Thoracic aorta (tissue), 2 donors: Measurements from ENCODE around the gene PAQR7. TPM values are rescaled to one million over a fixed set of nuclear protein-coding genes. Genes with fewer than 3 reads are reported as not detected.

Experiments
- ATAC-seq: fragments of 150-250 bp; one replicate; pipeline ENCODE4 v1.8.0; 2017; ENCODE audit warnings: low read depth; ENCODE audit not compliant: insufficient number of reproducible peaks, low FRiP score
- DNase-seq: peaks from one replicate; pipeline ENCODE4 v3.0.0-alpha.2; 2020; ENCODE audit warnings: low spot score
- H3K27ac ChIP-seq, 2 donors: fragments of 200-600 bp; sonication (generic); 1 replicate in 1 of 2; 2 replicates in 1 of 2; pipeline ENCODE4 v1.5.1; 2016; ENCODE audit warnings: mild to moderate bottlenecking in 2 of 2, moderate library complexity in 2 of 2
- H3K27me3 ChIP-seq: fragments of 200-600 bp; sonication (generic); replicated peaks from 2 replicates; pipeline ENCODE4 v1.6.0; 2016; ENCODE audit warnings: mild to moderate bottlenecking; ENCODE audit not compliant: insufficient read depth
- H3K36me3 ChIP-seq: fragments of 200-600 bp; sonication (generic); one replicate; pipeline ENCODE4 v1.5.1; 2016
- H3K4me1 ChIP-seq, 2 donors: fragments of 200-600 bp; sonication (generic); 1 replicate in 1 of 2; 2 replicates in 1 of 2; pipeline versions ENCODE4 v1.5.1 to v1.6.0; 2016; ENCODE audit warnings: low read depth in 2 of 2, mild to moderate bottlenecking in 1 of 2; ENCODE audit not compliant: control insufficient read depth in 1 of 2
- H3K4me3 ChIP-seq: fragments of 200-600 bp; sonication (generic); 2 replicates; pipeline ENCODE4 v1.5.1; 2016; ENCODE audit warnings: mild to moderate bottlenecking
- H3K9me3 ChIP-seq: fragments of 200-600 bp; sonication (generic); 2 replicates; pipeline ENCODE4 v1.5.1; 2016
- total RNA-seq, 2 donors: library from RNA; depleted of rRNA; stranded (reverse); fragments of >200 nt; gene quantifications; one replicate each; pipeline versions ENCODE4 v1.1.0 to v1.2.3, GENCODE V29; 2016
- TF ChIP-seq, protein P1 (sequence below): fragments of 200-600 bp; sonication (generic); IDR thresholded peaks from one replicate; pipeline ENCODE4 v1.5.1; 2019; ENCODE audit warnings: antibody characterized with exemption

PAQR7 gene
- total RNA-seq, 2 donors from 2014 or later = 7.0 to 7.1 TPM

DNA sequence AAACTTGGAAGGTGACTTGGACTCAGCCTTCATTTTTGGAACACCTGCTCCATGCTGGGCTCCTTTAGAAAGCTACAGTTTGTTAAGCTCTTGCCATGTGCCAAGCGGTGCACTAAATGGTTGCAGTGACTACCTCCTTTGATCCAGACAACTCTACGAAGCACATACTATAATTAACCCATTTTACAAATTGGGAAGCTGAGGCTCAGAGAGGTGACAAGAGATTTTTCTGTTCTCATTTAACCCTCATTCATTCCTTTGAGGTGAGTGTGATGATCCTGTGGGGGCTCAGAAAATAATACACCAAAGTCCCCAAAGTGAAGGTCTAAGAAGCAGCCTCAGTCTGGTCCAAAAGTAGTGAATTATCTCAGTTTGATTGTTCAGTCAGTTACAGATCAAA, 1.6 kb upstream of the PAQR7 start:
- ATAC-seq (no peak), DNase-seq (no peak)
- H3K27me3 ChIP-seq = no peaks in the 10 kb centered on the region
- H3K4me1 ChIP-seq = peaks cover 2 to 27% of the 10 kb centered on the region in 2 donors
- no peak overlapping the region for H3K27ac ChIP-seq
- no peak overlapping the region for H3K4me3 ChIP-seq
- H3K36me3 ChIP-seq = no peaks in the 10 kb centered on the region
- no peaks in the 10 kb centered on the region for H3K9me3 ChIP-seq
- TF ChIP-seq, protein P1, sequence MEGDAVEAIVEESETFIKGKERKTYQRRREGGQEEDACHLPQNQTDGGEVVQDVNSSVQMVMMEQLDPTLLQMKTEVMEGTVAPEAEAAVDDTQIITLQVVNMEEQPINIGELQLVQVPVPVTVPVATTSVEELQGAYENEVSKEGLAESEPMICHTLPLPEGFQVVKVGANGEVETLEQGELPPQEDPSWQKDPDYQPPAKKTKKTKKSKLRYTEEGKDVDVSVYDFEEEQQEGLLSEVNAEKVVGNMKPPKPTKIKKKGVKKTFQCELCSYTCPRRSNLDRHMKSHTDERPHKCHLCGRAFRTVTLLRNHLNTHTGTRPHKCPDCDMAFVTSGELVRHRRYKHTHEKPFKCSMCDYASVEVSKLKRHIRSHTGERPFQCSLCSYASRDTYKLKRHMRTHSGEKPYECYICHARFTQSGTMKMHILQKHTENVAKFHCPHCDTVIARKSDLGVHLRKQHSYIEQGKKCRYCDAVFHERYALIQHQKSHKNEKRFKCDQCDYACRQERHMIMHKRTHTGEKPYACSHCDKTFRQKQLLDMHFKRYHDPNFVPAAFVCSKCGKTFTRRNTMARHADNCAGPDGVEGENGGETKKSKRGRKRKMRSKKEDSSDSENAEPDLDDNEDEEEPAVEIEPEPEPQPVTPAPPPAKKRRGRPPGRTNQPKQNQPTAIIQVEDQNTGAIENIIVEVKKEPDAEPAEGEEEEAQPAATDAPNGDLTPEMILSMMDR = no peak

DNA sequence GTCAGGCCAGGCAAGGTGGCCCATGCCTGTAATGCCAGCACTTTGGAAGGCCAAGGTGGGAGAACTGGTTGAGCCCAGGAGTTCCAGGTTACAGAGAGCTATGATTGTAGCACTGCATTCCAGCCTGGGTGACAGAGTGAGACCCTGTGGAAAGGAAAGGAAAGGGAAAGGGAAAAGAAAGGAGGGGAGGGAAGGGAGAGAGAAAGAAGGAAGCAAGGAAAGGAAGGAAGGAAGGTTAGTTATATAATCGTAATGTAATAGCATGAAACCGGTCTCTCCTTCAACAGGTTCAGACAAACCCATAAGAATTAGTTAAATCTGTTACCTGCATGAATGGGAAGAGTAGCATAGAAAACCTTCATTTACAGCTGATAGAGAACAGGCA, 1.2 kb upstream of the PAQR7 start:
- DNase-seq = no peak
- peaks cover 3 to 31% of the 10 kb centered on the region in 2 donors for H3K4me1 ChIP-seq
- no peak overlapping the region for H3K4me3 ChIP-seq
- H3K36me3 ChIP-seq = no peaks in the 10 kb centered on the region
- no peaks in the 10 kb centered on the region for H3K9me3 ChIP-seq
- no peak for ATAC-seq
- TF ChIP-seq, protein P1 = no peak
- no peaks in the 10 kb centered on the region for H3K27me3 ChIP-seq
- no peak overlapping the region for H3K27ac ChIP-seq

DNA sequence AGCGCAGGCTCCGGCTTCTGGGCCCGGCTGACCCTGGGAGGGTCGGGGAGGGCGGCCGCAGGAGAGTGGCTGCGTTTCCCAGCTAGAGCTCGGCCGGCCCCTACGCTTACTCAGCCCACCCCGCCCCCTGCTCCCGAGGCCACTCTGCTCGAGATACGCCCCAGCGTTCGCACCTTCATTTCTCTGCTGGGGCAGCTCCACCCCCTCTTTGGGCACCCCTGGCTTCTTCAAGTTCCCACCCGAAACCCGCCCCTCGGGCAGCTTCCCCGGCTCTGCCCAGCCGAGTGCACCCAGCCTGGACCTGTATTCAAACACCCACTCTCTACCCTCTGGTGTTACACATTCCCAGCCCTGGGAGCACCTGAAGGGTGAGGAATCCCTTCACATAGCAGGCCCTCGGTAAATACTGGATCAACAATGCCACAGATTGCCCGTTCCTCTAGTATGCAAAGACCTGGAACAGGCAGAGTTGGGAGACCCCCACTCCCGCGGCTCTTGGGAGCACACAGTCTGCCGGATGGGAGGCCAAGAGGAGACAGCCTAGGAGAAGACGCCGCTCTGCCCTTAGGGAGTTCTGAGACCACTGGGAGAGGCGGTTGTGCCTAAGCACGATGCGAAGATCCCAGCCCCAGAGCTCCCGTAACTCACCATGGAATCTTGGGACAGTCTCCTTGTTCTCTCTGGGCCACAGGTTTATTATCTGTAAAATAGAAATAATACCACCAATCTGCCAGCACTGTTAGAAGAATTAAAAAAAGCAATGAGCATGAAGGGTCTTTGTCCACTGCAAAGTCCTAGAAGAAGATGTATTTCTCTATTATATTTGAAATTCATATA, 566 bp upstream of the PAQR7 start:
- TF ChIP-seq, protein P1 = no peak
- H3K9me3 ChIP-seq = no peaks in the 10 kb centered on the region
- H3K27me3 ChIP-seq = no peaks in the 10 kb centered on the region
- peak overlapping the region; percentile 64 to 79 for H3K27ac ChIP-seq
- ATAC-seq (peak; percentile 19), DNase-seq (peak; percentile 26)
- peak overlapping the region; percentile 86 for H3K4me3 ChIP-seq
- H3K36me3 ChIP-seq = no peaks in the 10 kb centered on the region
- H3K4me1 ChIP-seq = peaks cover 3 to 33% of the 10 kb centered on the region in 2 donors

DNA sequence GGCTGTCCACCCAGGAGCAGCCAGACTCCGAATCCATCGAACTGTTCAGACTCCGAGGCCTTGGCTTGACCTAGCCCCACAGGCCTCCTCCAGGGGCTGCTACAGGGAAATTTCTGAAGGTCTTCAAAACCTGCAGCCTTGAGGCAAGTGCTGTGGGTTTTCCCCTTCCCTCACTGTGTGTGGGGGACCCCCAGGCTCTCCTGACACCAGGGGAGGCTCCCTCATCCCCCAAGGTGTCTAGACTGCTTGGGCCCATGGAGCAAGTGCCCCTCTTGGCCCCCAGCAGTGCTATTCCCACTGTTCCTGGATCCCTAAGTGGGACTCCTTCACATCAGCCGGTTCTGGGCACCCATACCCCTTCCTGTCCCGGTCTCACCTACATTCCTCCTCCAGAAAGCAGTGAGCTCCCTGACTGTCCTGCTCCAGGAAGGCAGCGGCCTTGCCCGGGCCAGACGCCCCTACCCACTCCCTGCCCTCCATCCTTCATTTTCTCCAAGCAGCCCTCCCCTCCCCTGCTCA, 814 bp downstream of the PAQR7 start:
- TF ChIP-seq, protein P1 = no peak
- ATAC-seq = no peak
- Histone ChIP-seq H3K4me3 (peak overlapping the region; percentile 86), H3K36me3 (no peaks in the 10 kb centered on the region), H3K27me3 (no peaks in the 10 kb centered on the region), H3K27ac (peak overlapping the region; percentile 64 to 79), H3K4me1 (peaks cover 3 to 33% of the 10 kb centered on the region in 2 donors), H3K9me3 (no peaks in the 10 kb centered on the region)
- no peak for DNase-seq

DNA sequence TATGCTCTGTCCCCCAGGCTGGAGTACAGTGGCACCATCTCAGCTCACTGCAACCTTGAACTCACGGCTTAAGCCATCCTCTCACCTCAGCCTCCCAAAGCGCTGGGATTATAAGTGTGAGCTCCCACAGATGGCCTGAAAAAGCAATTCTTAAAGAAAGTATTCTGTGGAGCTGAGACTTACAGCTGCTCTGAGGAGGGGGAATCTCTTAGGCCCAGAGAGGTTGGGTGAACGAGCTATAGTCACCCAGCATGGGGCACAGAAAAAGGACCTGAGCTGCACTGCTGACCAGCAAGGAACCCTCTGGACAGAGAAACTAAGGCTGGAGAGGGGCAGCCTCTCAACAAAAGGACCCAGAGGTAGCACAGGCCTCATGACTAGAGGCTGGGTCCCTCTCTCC, 1.3 kb downstream of the PAQR7 start:
- no peaks in the 10 kb centered on the region for H3K9me3 ChIP-seq
- H3K27me3 ChIP-seq = no peaks in the 10 kb centered on the region
- DNase-seq (no peak), ATAC-seq (no peak)
- peaks cover 3 to 33% of the 10 kb centered on the region in 2 donors for H3K4me1 ChIP-seq
- H3K36me3 ChIP-seq = no peaks in the 10 kb centered on the region
- TF ChIP-seq, protein P1 = no peak
- peak overlapping the region; percentile 86 for H3K4me3 ChIP-seq
- H3K27ac ChIP-seq = peak overlapping the region in 1 of 2 donors; percentile 79
